GM21619 (cell line): Measurements from ENCODE around the gene KCNQ1.

Source experiments
- ATAC-seq: cut with Tn5 transposase; IDR thresholded peaks from one replicate; pipeline ENCODE4 v1.9.1; 2021; ENCODE audit not compliant: unreplicated experiment

KCNQ1 gene

GRCh38 chr11:2549080-2549479, 104.3 kb downstream of the KCNQ1 start:
- ATAC-seq, result no peak

GRCh38 chr11:2549491-2549875, 104.7 kb downstream of the KCNQ1 start:
- ATAC-seq, result no peak

DNA sequence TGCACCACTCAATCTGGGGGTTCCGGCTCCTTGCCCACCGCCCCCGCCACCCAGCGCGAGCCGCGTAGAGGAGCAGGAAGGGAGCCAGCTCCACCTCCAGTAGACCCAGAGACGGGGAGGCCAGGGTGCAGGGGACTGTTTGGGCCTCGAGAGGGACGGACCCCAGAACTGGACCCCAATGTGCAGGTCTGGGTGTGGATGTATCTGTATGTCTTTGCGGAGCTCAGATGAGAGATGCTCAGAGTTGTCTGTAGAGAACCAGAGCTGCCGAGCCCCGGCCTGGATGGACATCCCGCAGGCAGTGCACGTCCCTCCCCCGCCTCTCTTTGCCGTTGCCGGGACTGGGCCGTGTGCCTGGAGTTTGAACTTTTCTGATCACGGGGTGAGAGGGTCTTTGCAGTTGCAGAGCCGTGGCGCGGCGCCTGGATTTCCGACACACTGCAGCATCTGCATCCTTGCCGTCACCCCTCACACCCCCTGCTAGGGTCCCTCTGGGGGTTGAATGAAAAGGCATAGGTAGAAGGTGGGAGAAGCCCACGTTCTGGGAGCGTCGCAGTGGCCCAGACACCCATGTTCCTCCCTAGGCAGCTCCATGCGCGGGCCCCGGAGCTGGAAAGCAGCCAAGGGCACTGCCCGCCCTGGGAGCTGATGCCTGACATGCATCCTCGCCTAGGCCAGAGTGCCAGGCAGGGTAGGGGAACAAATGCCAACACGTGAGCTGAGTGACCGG, 105.2 kb downstream of the KCNQ1 start:
- no peak for ATAC-seq

DNA sequence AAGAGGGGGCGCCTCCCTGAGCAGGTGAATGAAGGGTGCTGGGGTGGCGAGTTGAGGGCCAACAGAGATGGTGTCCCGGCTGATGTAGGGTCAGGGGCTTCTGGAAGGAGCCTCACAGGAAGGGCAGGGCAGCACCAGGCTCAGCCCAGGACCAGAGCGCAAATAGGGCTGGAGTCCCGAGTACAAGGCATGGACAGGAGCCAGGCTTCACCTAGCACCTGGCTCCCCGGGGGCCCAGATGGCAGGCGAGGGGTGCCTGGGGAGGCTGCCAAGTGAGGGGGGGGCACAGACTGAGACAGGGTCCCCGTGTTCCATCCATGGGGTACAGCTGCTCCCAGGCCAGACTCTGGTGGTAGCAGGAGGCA, 105.8 kb downstream of the KCNQ1 start:
- ATAC-seq, result no peak

- ATAC-seq, result no peak
These were observed 106.3 kb downstream of the KCNQ1 start for GRCh38 chr11:2551131-2551530.

DNA sequence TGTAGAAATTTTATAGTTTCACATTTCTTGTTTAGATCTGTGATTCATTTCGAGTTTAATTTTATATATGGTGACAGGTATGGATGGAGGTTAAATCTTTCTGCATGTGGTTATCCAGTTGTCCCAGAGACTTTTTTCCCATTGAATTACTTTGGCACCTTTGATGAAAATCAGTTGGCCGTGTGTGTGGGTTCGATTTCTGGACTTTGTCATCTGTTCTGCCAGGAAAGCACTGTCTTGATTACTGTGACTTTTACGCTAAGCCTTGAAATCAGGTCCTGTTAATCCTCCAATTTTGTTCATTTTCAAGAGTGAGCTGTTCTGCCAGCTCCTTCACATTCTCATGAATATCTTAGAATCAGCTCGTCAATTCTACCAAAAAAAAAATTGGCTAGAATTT, 107.4 kb downstream of the KCNQ1 start:
- no peak for ATAC-seq

- no peak for ATAC-seq
These were observed 108.4 kb downstream of the KCNQ1 start for GRCh38 chr11:2553198-2553597.

DNA sequence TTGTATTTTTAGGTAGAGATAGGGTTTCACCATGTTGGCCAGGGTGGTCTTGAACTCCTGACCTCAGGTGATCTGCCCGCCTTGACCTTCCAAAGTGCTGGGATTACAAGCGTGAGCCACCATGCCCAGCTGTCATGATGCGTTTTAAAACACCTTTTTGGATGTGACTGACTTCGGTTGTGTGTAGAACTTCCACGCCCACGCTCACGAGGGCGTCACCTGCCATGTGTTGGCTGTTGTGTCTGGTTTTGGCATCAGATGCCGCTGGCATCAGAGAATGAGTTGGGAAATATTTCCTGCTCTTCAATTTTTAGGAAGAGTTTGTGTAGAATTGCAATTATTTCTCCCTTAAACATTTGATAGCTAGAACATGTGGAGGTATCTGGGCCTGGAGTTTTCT, 109.1 kb downstream of the KCNQ1 start:
- ATAC-seq, result no peak

DNA sequence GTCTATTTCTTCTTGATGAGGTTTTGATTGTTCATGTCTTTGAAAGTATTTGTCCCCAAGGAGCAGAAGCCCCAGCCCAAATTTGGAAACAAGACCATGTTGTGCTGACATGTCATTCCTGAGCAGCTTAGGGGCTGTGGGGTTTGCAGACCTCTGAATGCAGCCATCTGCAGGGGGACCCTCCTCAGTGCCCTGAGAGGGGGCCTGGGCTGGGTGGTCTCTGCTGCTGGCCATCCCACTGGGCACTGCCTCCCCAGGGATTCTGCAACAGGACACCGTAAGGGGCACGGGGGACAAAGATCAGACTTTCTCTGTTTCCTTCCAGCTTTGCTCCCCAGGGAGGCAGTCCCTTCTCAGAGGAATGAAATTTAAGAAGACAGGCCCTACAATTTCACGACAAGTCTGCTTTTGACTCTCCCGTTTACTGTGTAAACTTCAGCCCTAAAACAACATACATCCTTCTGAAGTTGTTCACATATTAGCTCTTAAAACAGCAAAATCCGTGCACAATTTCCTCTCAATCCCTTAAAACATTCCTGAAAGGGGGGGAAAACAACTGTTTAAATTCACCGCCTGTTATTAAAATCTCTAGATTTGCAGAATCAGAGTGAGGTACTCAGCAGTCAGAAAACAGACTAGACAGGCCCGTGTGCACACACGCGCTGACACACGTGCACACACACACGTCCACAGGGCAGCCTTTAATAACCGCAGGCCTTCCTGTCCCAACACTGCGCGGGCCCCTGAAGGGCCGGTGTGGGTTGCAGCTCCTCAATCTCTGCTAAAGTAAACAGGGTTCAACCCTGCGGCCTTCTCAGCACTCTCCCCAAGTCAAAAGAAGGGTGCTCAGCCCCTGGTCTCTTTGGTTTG, 109.8 kb downstream of the KCNQ1 start:
- ATAC-seq, result no peak

GRCh38 chr11:2555336-2555735, 110.5 kb downstream of the KCNQ1 start:
- ATAC-seq, result no peak

GRCh38 chr11:2555891-2556290, 111.1 kb downstream of the KCNQ1 start:
- no peak for ATAC-seq

- ATAC-seq, result no peak
These were observed 112.6 kb downstream of the KCNQ1 start for GRCh38 chr11:2557381-2557780.

GRCh38 chr11:2558397-2558796, 113.6 kb downstream of the KCNQ1 start:
- ATAC-seq, result no peak

GRCh38 chr11:2558861-2559526, 114.2 kb downstream of the KCNQ1 start:
- ATAC-seq, result no peak

DNA sequence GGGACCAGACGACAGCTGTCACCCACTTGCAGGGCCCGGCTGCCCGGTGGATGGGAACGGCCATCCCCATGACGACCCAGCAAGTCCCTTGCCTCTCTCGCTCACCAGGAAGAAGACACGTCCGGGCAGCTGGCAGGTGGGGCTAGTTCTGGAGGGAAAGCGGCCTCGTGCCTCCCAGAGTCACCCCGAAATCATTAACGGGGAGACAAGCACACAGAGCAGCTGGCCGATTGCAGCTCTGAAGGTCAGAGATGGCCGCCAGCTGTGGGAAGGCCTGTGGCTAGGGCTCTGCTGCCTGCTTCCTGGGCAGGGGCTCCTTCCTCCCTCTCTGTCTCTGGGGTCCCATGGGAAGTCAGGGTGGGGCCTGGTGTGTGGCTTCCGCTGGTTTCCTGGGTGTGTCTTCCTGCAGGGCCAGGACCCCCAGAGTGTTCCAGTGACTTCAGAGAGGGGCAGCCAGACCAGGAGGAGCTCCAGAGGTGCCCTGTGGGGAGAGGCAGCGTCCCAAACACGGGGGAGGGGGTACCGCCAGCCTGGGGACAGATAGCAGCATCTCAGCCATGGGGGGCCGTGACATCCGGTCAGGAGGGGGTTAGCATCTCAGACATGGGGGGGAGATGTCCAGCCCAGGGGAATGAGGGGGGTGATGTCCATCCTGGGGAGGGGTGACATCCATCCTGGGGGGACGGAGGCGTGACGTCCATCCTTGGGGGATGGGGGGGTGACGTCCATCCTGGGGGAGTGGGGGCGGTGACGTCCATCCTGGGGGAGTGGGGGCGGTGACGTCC, 114.9 kb downstream of the KCNQ1 start:
- no peak for ATAC-seq

- no peak for ATAC-seq
These were observed 117.1 kb downstream of the KCNQ1 start for GRCh38 chr11:2561696-2562581.

DNA sequence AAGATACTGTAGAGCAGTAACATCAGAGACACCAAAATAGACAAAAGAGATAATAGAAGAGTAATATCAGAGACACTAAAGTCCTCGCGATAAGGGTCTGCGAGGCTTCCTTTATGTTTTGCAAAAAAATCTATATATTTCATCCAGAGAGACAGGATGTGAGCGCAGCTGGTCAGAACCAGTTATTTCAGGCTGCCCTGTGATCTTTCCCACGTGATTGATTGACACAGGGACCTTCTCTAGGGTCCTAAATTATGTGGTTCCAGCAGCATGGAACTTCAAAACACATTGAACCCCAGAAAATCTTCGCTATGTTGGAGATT, 118.0 kb downstream of the KCNQ1 start:
- no peak for ATAC-seq

- ATAC-seq, result no peak
These were observed 118.6 kb downstream of the KCNQ1 start for GRCh38 chr11:2563213-2564007.

GRCh38 chr11:2564008-2564530, 119.3 kb downstream of the KCNQ1 start:
- no peak for ATAC-seq
